Activated CD8-positive, alpha-beta memory T cell treated with anti-CD3 and anti-CD28 coated beads, Interleukin-2, amount 50 U/mL, for 48 hours (primary cell): ENCODE measurements around the gene NDRG3.

Experiments
- DNase-seq: peaks from one replicate; pipeline ENCODE4 v3.0.0-alpha.2; 2020

Gene NDRG3

GRCh38 chr20:36745927-36746659, at the start of gene NDRG3:
Gene NDRG3 (minus strand): TSS chr20:36746090. CDS start chr20:36721735, 24,355 bp downstream.
- DNase-seq: peak; percentile 94

GRCh38 chr20:36794116-36794474, 48.2 kb upstream of the NDRG3 start:
- no peak for DNase-seq

- DNase-seq: no peak
These were observed 47.6 kb upstream of the NDRG3 start for GRCh38 chr20:36793294-36794115.

GRCh38 chr20:36792422-36792821, 46.5 kb upstream of the NDRG3 start:
- DNase-seq: no peak

- no peak for DNase-seq
These were observed 46.0 kb upstream of the NDRG3 start for GRCh38 chr20:36791862-36792261.

GRCh38 chr20:36786663-36787062, 40.8 kb upstream of the NDRG3 start:
- DNase-seq: no peak

GRCh38 chr20:36786246-36786645, 40.4 kb upstream of the NDRG3 start:
- no peak for DNase-seq

- DNase-seq: no peak
These were observed 39.4 kb upstream of the NDRG3 start for GRCh38 chr20:36785308-36785707.

GRCh38 chr20:36784900-36785299, 39.0 kb upstream of the NDRG3 start:
- DNase-seq: no peak

- no peak for DNase-seq
These were observed 38.2 kb upstream of the NDRG3 start for GRCh38 chr20:36784116-36784515.

GRCh38 chr20:36779656-36780025, 33.8 kb upstream of the NDRG3 start:
- no peak for DNase-seq

GRCh38 chr20:36778831-36779655, 33.2 kb upstream of the NDRG3 start:
- DNase-seq: no peak

GRCh38 chr20:36777576-36777975, 31.7 kb upstream of the NDRG3 start:
- DNase-seq: no peak

GRCh38 chr20:36777167-36777566, 31.3 kb upstream of the NDRG3 start:
- DNase-seq: no peak

GRCh38 chr20:36775826-36776225, 29.9 kb upstream of the NDRG3 start:
- no peak for DNase-seq

GRCh38 chr20:36775196-36775595, 29.3 kb upstream of the NDRG3 start:
- no peak for DNase-seq

- DNase-seq: peak; percentile 100
These were observed 27.9 kb upstream of the NDRG3 start, which contains the start of gene DSN1 for GRCh38 chr20:36773597-36774390. Gene DSN1 (minus strand): TSS chr20:36773763. CDS start chr20:36771458, 2,305 bp downstream.

GRCh38 chr20:36773107-36773596, 27.3 kb upstream of the NDRG3 start:
- DNase-seq: no peak

GRCh38 chr20:36770680-36771079, 24.8 kb upstream of the NDRG3 start:
- DNase-seq: no peak

- no peak for DNase-seq
These were observed 23.0 kb upstream of the NDRG3 start for GRCh38 chr20:36768768-36769430.

GRCh38 chr20:36761125-36761524, 15.2 kb upstream of the NDRG3 start:
- no peak for DNase-seq

- no peak for DNase-seq
These were observed 14.8 kb upstream of the NDRG3 start for GRCh38 chr20:36760647-36761046.
